HG03378 (cell line): ENCODE results near the gene SERPINA9.

ENCODE experiments used
- ATAC-seq: cut with Tn5 transposase; IDR thresholded peaks from one replicate; pipeline ENCODE4 v1.9.1; 2021; ENCODE audit warnings: mild to moderate bottlenecking, moderate library complexity; ENCODE audit not compliant: unreplicated experiment

The SERPINA9 gene

DNA sequence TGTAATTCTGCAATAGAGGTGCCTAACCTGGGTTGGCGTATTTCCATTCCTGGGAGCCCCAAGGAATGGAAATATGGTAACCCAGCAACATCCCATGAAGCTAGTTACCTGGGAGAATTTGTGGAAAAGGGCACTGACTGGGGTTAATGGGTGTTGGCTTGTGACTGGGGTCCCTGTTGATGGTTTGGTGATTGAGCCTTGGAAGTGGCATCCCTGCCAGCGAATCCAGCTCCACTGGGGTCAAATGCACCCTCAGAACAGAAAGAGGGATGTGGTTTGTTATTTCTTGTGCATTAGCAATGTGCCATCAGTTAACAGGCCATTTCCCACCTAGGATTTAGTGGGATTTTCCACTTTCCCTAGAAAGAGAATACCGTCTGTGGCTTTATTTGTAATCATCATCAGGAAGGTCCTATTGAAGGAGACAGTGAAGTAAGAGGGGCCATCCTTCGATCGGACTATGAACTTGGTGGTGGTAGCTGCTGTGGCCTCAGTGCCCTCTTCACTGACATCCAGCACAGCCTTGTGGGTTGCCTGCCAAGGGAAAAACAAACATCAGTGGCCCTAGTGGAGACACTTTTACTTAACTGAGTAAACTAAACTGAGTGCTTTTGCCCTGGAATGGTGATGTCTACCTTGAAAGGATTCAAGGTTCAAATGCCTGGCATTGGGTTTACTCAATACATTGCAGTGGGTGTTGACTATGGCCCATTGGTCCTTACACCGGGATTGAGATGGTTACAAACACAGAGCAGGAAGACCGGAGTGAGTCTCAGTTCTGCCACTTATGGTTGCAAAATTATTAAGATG, 13.0 kb downstream of the SERPINA9 start:
- ATAC-seq: no peak

DNA sequence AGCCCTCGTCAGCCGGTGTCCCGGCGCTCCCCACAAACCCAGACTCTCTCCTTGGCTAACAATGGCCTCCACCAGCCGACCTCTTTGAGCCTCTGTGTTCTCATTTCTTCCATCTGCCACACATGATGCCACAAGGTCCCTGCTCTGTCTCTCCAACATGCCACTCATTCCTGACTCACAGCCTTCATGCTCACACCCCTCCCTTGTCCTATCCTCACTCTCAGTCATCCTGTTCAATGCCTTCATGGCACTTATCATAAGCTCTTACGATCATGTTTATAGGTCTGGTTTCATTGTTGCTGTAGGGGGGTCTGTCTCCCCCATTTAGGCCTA, 13.8 kb downstream of the SERPINA9 start:
- ATAC-seq: no peak

DNA sequence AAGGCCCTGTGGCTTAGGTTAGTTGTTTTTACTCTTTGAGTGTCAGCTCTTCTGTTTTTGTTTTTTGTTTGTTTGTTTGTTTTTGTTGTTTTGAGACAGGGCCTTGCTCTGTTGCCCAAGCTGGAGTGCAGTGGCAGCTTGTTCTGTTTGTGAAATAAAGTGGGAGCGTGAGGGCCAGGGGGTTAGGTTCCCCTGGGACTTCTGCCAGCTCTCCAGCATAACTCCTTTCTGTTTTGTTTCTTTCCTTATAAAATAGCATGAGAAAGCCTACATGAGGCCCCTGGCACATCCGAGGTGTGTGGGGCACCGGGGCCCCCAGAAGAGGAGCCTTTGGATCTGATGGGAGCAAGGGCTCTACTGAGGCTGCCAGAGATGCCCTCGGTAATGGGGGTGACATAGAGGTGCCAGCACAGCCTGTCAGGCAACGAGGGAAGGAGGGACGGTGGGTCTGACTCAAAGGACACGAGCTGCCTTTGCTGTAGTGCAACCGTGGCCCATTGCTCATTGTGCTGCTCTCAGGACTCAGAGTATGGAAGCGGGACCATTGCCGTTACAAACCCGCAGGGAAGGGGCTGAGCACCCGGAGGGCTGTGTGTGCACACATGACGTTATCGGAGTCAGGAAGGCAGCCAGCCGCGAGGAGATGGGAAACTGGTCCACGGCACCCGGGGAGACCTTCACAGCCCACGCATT, 14.3 kb downstream of the SERPINA9 start:
- ATAC-seq: no peak

DNA sequence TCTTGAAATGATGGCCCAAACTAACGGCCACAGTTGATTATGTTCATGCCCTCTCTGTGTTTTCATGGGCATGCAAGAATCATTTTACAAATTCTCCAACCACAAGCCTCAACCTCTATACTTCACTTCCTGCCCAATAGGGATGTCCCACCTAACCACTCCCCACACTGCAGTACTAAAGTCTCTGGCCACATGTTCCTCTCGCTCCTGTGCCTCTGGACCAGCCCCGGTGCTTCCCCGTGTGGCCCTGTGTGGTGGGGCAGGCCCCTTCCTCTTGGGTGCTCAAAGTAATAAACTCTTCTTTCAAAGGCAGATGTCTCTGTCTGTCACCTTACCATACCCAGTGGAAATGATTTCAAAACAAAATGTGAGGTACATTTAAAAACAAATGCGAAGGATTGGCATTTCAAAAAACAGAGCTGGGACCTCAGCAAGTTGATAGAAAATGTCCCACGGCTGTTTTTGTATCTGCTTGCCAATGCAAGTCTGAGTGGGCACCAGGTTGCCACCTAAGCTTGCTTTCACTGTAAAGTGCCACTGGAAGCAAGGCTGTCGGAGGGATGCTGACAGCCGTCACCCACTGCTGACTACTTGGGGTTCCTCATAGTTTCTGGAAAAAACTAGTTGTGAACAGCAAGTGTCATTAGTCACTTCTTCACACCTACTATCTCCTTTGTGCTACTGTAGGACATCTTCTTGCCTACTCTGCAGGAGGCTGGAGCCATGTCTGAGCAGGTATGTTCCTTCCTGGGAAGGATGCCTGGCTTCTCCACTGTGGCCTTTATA, 15.2 kb downstream of the SERPINA9 start:
- no peak for ATAC-seq

DNA sequence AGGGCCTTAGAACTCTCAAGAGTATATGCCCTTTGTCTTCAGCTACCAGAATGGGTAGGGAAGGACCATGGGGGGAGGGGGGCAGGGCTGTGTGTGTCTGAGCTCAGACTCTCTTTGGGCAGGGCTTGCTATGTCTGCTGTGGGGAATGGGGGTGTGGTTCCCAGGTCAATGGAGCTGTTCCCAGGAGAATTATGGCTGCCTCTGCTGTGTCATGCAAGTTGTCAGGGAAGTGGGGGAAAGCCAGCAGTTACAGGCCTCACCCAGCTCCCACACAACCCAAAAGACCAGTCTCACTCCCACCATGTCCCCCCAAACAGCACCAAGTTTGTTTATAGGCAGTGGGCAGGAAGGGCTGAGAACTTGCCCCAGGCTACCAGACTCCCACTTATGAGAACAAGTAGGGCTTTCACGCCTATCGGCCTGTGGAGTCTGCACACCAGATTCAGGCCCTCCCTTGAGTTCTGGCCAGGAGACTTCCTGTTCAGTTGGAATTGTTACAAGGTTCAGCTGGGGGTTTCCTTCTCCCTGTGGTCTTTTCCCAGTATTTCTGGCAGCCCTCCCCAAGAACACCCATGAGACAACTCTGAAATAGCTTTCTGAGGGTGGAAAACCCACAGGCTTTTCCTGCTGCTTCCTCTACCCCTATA, 17.3 kb downstream of the SERPINA9 start:
- ATAC-seq: no peak

DNA sequence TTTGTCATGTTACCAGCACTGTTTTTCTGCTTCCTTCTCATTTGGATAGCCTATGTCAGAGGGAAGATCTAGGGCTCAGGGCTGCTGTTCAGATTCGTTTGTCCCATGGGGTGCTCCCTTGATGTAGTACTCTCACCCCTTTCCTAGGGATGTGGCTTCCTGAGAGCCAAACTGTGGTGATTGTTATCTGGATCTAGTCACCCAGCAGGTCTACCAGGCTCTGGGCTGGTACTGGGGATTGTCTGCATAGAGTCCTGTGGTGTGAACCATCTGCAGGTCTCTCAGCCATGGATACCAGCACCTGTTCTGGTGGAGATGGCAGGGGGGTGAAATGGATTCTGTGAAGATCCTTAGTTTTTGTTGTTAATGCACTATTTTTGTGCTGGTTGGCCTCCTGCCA, 17.9 kb downstream of the SERPINA9 start:
- no peak for ATAC-seq

DNA sequence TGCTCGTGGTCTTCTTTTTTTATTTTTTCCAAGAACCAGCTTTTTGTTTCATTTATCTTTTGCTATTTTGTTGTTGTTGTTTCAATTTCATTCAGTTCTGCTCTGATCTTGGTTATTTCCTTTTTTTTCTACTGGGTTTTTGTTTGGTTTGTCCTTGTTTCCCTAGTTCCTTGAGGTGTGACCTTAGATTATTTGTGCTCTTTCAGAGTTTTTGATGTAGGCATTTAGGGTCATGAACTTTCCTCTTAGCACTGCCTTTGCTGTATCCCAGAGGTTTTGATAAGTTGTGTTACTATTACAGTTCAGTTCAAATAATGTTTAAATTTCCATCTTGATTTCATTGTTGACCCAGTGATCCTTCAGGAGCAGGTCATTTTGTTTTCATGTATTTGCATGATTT, 20.1 kb downstream of the SERPINA9 start:
- ATAC-seq: no peak

DNA sequence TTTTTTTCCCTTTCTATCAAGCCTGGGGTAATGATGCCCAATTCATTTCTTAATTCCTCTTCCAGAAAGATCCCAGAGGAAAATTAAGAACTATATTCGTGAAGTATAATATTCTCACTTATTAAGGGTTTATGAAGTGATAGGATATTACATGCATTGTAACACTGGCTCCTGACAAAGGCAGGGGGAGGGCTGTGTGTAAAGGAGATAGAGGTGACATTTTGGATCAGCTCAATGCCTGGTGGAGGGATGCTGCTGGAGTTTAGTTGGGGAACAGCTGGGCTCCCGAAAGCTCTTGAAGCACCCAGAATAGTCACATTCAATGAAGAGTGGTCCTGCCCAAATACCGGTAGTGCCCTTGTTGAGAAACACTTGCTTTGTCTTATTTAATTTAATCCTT, 24.2 kb downstream of the SERPINA9 start:
- no peak for ATAC-seq

DNA sequence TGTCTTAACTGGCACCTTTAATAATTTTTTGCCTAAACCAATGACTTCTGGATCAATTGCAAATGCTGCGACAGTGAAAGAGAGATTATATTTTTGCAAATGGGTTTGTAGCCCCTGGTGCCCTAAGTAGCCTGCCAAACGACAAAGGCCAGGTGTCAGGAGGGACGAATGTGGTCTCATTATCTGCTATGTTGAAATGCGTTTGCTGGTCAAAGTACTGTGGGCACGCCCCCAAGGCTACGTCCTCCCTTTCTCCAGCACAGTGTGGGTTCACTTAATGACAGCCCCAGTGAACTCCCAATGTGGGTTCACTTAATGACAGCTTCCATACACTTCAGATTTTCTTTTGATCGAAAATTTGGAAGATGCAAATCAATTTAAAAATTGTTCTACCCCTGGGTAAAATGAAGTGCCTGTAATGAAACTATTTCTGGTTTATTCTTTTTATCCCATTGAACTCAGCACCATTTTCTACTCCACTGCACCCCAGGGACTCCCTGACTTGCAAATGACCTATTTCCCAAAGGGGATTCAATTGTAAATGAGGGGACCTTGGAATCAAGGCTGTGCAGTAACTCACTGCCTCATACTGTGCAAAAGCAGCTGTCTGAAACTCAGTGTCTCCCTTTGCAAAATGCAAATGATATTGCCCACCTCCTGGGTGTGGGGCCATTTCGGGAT, 24.8 kb downstream of the SERPINA9 start:
- ATAC-seq: no peak

DNA sequence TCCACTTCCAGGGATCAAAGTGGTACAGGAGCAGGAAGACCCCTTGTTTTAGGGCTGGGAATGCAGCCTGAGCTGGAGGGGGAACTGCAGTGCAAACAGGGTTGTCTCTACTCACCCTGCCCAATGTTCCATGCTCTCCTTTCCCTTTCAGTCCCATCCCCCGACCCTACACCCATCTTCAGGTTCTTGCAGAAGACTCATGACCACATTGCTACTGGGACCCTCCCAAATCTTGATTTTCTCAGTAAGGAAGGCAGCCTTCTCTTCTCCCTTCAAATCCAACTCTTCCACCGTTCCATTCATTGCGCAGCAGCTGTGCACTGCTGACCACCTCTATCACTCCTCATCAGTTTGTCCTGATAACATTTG, 25.3 kb downstream of the SERPINA9 start:
- ATAC-seq: no peak

DNA sequence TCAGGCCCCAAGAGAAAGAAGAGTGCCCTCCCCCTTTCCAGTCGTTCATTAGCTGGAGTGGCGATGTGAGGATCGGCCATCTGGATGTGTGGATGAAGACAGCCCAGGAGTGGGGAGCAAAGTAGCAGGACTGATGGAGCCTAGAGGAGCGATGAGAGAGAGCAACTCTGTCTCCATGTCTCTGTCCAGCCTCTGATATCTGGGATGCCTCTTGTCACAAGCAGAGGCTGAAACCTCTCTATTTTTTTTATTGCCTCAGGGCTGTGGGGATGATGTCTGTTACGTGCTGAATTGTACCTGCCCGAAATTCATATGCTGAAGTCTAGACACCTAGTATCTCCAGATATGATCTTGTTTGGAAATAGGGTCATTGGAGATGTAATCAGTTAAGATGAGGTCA, 26.1 kb downstream of the SERPINA9 start:
- no peak for ATAC-seq

DNA sequence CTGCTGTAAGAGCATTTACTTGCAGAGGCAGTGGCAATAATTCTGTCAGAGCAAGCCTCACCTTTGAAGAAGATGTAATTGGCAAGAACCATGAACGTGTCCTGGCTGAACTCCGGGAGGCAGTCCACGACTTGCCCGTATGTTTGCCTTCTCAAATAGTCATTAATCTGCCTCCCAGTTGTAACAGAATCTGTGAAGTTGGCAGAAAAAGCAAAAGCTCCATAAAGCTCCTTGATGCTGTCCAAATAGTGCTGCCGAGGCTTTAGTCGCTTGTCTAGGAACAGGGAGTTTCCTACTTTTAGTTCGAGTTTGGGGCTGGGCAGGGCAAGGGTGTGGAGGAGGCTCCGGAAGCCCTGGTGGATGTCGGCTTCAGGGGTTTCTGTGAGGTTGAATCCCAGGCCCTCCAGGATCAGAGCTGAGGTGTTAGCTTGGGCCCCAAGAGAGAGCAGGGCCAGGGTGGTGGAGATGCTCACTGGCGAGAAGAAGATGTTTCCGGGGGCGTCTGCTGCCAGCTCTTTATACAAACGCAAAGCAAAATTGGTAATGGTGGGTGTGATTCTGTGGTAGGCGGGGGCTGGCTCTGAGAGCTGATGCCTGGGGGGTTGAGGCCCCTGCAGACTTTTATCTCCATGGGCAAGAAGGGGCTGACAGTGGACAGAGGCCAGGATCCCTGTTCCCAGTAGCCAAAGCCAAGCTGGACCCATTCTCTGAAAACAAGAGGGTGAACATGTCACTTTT, 27.8 kb downstream of the SERPINA9 start:
- no peak for ATAC-seq

DNA sequence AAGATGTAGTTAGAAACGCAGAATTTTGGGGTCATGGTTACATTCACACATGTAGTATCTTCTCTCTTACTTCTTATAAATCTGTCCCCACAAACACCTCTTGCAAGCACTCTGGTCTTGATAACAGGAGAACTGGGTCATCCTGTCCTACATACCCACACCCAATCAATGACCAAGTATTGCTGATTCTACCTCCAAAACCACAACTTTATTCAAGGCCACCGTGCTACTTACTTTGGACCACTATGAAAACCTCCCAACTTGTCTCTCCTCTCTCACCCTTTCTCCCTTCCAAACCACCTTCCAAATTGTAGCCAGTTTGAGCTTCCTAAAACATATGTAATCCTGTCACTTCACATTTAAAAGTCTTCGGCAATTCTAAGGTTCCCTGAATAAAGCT, 28.8 kb downstream of the SERPINA9 start:
- ATAC-seq: no peak

DNA sequence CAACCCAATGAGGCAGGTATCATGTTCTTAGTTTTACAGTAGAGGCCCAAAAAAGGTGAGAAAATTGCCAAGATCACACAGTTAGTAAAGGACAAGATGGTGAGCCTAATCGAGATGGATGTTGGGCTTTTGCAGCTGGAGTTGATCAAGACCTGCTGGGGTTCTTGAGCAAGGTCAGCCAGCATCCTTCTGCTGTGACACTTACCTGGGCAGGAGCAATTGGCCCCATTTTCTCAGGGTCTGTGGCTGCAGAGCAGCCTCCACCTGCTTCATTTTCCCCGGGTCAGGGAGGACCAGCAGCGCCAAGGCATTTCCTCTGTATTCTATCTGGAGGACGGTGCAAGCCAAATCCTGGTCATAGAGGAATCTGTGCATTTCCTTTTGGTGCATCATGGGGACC, 29.9 kb downstream of the SERPINA9 start:
- ATAC-seq: no peak

DNA sequence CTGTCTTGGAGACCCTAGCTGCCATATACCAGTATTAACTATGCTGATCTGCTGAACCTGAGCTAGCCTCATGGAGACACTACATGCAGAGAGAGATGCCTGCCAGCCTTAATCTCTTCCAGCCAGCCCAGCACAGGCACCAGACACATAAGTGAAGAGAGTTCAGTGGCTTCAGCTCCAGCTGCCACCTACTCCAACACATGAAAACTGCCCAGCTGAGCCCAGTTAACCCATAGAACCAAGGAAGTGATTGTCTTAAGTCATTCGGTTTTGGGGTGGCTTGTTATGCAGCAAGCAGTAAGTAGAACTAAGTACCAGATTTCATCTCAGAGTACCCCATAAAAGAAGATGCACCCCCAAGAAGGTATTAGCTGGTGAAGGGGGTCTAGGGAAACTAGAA, 31.0 kb downstream of the SERPINA9 start:
- ATAC-seq: no peak

DNA sequence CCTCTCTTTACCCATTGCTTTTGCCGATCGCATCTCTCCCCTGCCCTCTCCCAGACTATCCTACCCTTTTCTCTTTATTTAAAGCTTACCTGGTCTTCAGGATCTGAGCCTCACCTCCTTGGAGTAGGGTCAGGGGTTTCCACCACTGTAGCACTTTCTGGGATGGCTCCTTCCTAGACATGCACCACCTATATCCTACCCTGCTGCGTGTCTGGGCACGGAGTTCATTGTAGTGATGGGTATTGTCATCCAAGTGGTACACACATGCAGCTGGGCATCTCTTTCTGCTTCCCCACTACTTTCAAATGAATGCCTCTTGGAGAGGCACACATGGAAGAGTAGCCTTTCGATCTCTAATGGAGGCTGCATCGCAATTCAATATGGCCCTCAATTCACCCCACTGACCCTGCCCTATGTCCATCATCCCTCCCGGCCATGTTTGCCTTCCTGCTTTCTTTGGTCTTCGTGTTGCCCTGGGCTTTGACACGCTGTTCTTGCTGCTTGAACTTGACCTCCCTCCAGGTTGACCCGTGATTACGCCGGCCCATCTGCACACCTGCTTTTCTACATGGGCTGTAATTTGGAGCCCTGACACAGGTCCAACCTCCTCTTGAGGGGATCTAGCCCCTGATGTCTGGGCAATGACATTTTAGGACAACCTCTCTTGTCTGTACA, 34.3 kb downstream of the SERPINA9 start:
- ATAC-seq: no peak

DNA sequence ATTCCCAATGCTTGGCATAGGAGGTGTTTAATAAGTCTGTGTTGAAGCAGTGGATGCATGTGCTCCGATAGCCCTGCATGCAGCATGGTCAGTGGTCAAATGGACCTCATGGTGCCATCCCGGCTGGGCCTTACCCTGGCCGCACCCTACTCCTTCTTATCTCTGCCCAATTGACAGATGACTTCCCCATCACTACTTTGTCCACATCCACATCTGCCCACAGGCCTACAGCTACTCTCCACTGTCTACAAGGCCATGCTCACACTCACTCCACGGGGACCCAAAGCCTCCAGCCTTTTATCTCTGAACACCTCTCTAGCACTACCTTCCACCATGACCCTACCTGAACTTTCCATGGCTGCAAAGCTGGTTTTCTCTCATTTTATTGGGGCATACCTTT, 34.9 kb downstream of the SERPINA9 start:
- no peak for ATAC-seq

DNA sequence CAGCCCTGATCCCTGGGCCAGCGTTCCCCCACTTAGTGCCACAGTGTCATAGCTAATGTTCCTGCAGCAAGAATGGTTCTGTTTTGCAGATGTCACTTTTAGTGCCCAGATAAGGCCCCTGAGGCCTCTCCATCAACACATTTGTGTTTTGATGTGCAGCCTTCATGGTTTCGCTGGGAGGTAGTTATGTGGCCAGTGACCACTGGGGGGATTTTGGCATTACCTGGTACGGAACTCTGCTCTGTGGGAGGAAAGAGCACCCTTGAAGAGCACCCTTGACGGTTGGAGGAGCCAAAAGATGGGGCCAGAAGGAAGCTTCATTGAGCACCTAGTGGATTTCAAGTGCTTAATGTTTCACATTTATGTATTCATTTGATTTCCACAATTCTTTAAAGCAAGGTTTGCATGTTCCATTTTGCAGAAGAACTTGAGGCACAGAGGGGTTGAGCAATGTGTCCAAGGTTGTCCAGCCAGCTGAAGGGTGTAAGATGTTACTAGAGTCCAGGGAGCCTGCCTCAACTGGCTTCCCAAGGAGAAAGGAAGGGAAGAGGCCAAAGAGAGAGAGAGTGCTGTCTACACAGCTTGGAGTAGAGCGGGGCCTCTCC, 36.4 kb downstream of the SERPINA9 start:
- no peak for ATAC-seq

DNA sequence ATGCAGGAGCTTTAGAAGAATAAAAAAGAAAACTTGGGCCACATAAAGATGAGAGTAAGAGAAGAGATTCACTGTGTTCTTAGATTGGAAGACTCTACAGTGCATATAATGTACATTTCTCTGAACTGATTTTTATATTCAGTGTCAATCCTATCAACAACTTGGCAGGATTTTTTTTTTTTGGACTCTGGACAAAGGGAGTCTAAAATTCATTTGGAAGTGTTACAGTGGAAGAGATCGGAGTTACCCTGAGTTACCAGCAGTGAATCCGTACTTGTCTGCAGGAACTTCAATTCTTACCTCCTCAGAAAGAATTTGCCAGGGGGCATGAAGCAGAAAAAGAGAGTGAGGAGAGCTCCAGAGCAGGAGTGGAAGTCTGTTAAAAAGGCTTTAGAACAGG, 47.4 kb downstream of the SERPINA9 start:
- no peak for ATAC-seq
